ENCODE data around the gene FBXO21.

FBXO21 gene

GRCh38 chr12:117162633-117163032, 27.6 kb downstream of the FBXO21 start:
- DNase-seq (ENCODE audit: low spot score), result no peak

- DNase-seq (ENCODE audit: low spot score), result no peak
Measured at GRCh38 chr12:117162167-117162539, 28.1 kb downstream of the FBXO21 start.

GRCh38 chr12:117161460-117162166, 28.7 kb downstream of the FBXO21 start:
- no peak for DNase-seq (ENCODE audit: low spot score)

- no peak for DNase-seq (ENCODE audit: low spot score)
Measured at GRCh38 chr12:117159674-117160073, 30.6 kb downstream of the FBXO21 start.

- DNase-seq (ENCODE audit: low spot score), result no peak
Measured at GRCh38 chr12:117158911-117159553, 31.2 kb downstream of the FBXO21 start.

- DNase-seq (ENCODE audit: low spot score), result no peak
Measured at GRCh38 chr12:117158096-117158495, 32.2 kb downstream of the FBXO21 start.

GRCh38 chr12:117155278-117156060, 34.8 kb downstream of the FBXO21 start:
- DNase-seq (ENCODE audit: low spot score), result peak; percentile 81

- DNase-seq (ENCODE audit: low spot score), result no peak
Measured at GRCh38 chr12:117152793-117153775, 37.2 kb downstream of the FBXO21 start.

- no peak for DNase-seq (ENCODE audit: low spot score)
Measured at GRCh38 chr12:117151403-117152031, 38.8 kb downstream of the FBXO21 start.

- DNase-seq (ENCODE audit: low spot score), result no peak
Measured at GRCh38 chr12:117149431-117149830, 40.8 kb downstream of the FBXO21 start.

GRCh38 chr12:117148642-117149041, 41.6 kb downstream of the FBXO21 start:
- DNase-seq (ENCODE audit: low spot score), result peak; percentile 37

- no peak for DNase-seq (ENCODE audit: low spot score)
Measured at GRCh38 chr12:117147639-117148038, 42.6 kb downstream of the FBXO21 start.

GRCh38 chr12:117145597-117146154, 44.6 kb downstream of the FBXO21 start:
- no peak for DNase-seq (ENCODE audit: low spot score)

- no peak for DNase-seq (ENCODE audit: low spot score)
Measured at GRCh38 chr12:117144599-117144998, 45.7 kb downstream of the FBXO21 start.

- no peak for DNase-seq (ENCODE audit: low spot score)
Measured at GRCh38 chr12:117143008-117143532, 47.2 kb downstream of the FBXO21 start.

GRCh38 chr12:117142094-117142493, 48.2 kb downstream of the FBXO21 start:
- DNase-seq (ENCODE audit: low spot score), result no peak

- DNase-seq (ENCODE audit: low spot score), result no peak
Measured at GRCh38 chr12:117141097-117141898, 49.0 kb downstream of the FBXO21 start.

- DNase-seq (ENCODE audit: low spot score), result no peak
Measured at GRCh38 chr12:117140397-117141096, 49.7 kb downstream of the FBXO21 start.

- DNase-seq (ENCODE audit: low spot score), result no peak
Measured at GRCh38 chr12:117139025-117139717, 51.1 kb downstream of the FBXO21 start.

Measured in activated CD4-positive, alpha-beta T cell treated with anti-CD3 and anti-CD28 coated beads, Interleukin-2, Interleukin-4, amounts not matched to agents 100 ng/mL and 50 ng/mL, durations not matched to agents 16 hours and 8 hours (primary cell).